IPS DF 6.9 (cell line): ENCODE data around the gene SORT1.
A peak's percentile ranks its signal among the peaks of the same experiment; 100 is the strongest.

Experiments
- DNase-seq: peaks from one replicate; pipeline ENCODE4 v3.0.0-alpha.2; 2013; ENCODE audit warnings: low read depth, low spot score
- H3K27ac ChIP-seq: one replicate; pipeline ENCODE4 v1.5.1; 2013; ENCODE audit warnings: low read length, control low read depth
- H3K27me3 ChIP-seq: 2 replicates; pipeline ENCODE4 v1.6.1; 2013; ENCODE audit warnings: mild to moderate bottlenecking, low read length; ENCODE audit not compliant: control insufficient read depth, insufficient read depth
- H3K36me3 ChIP-seq: 2 replicates; pipeline ENCODE4 v1.6.1; 2013; ENCODE audit warnings: low read length; ENCODE audit not compliant: control insufficient read depth, insufficient read depth
- H3K4me1 ChIP-seq: 2 replicates; pipeline ENCODE4 v1.6.1; 2013; ENCODE audit warnings: low read length; ENCODE audit not compliant: control insufficient read depth, insufficient read depth
- H3K4me3 ChIP-seq: 2 replicates; pipeline ENCODE4 v1.5.1; 2013; ENCODE audit warnings: mild to moderate bottlenecking, low read length
- H3K9me3 ChIP-seq: 2 replicates; pipeline ENCODE4 v1.6.1; 2013; ENCODE audit warnings: low read length, inconsistent platforms; ENCODE audit not compliant: control insufficient read depth, insufficient read depth
- WGBS: extraction: QIAGEN DNeasy Blood & Tissue Kit; methylation state at CpG from one replicate; pipeline ENCODE4 v1.1.7; 2013; ENCODE audit warnings: mixed read lengths, missing lambda C conversion rate; ENCODE audit not compliant: insufficient read length, insufficient coverage; 5-methylcytosine and 5-hydroxymethylcytosine counted together

SORT1 gene

DNA sequence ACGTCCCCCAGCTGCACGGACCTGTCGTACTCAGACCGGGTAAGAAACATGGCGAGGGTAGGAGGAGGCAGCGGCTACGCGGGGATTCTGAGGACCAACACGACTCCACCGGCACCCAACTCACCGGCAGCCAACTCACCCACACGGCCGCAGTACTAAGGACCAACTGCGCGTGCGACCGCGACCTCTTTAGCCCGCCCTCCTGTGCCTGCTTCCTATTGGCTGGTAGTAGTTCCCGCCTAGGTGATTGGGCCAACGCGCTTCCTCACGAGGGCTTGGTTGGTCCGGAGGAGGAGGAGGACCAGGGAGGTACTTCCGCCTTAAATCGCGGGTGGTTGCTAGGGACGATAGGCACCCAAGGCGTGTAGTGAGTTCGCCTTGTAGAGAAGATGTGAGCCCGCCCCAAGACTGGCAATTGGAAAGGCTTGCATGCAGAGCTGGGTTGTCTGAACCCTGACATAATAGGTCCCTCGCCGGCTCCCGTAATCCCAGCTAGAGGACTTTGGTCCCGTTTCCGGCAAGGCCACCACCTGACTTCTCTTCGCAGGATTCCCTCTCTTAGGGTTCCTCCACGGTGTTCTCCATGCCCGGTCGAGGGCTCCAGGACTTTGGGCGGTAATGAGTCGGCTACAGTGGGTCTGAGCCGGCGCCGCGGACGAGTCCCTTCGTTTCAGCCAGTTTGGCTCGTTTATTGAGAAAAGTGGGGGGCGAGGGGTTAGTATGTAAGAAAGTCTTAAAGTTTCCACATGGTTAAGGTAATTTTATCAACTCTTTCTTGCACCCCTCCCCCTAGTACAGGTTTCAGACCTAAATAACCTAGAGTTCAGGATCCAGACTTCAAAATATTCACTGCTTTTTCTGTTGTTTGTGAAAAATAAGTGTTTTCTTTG is 28.8 kb upstream of the SORT1 start, which contains the start of gene PSMA5:
Gene PSMA5, minus strand, starts transcription at position 168 of the 890 bp plus-strand sequence. Its CDS starts 118 bp downstream, at position 50.
- Histone ChIP-seq H3K27me3 (no peaks in the 10 kb centered on the region), H3K4me3 (peak within 1 kb of the TSS; percentile 99), H3K4me1 (no peaks in the 10 kb centered on the region), H3K27ac (no peak within 1 kb of the TSS), H3K36me3 (no peaks in the 10 kb centered on the region), H3K9me3 (no peaks in the 10 kb centered on the region)
- peak; percentile 96 for DNase-seq
- no CpG with 5 or more reads among the region's 50 CpGs for WGBS

DNA sequence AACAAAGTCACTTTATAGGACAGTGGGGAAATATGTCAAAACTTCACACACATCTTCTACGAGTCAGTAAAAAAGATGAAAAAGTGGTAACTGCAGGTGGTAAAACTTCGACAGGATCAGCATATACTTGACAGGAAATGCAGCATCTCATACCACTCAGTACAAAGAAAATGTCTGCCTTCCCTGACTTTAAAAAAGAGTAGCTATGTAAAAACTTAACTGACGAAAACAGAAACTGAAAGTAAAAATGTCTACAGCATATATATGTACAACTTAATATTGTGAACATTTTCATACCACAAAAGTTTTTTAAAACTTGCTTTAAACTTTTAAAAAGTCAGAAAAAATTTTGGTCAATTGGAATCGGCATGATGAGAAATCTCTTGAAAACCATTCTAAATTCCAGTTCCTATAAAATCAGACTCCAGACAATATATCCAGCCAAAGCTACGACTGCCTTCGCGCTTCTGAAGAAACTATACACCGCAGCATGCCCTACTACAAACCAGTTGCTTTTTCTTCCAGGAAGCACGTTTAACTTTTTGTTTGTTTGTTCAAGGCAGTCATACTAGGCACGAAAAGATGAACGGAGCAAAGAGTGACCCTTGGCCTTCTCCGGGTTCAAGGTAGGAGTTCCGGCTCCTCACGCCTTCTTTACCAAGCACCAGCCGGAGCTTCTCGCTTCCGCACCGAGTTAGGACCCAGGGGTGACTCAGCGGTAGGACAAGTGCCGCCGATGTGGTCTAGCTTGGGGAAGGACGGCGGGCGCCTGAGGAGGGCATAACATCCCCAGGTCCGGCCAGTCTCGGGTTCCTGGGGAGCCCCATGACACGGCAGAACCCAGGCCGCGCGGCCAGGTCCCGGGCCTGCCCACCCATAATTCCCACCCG is 27.9 kb upstream of the SORT1 start:
- Histone ChIP-seq H3K9me3 (no peaks in the 10 kb centered on the region), H3K4me1 (no peaks in the 10 kb centered on the region), H3K36me3 (no peaks in the 10 kb centered on the region), H3K27me3 (no peaks in the 10 kb centered on the region), H3K4me3 (peak overlapping the region; percentile 99), H3K27ac (no peak overlapping the region)
- WGBS = no CpG with 5 or more reads among the region's 32 CpGs
- no peak for DNase-seq

DNA sequence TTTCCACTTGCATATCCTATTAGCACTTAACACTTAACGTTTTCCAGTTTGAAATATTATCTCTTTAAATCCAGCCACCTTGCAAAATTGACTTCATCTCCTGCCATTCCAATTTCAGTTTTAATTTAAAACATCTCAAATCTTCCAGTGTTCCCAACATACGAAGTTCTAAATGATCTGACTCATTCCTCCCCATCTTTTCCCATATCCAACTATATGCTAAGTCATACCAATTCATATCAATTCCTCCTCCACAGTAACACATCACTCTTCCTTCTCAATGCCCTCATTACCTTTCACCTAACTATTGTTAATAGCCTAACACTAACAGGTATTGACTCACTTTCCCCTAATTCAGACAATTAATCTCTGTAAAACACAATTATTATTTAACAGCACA is 25.8 kb upstream of the SORT1 start:
- DNase-seq = no peak
- Histone ChIP-seq H3K36me3 (no peaks in the 10 kb centered on the region), H3K27ac (no peak overlapping the region), H3K27me3 (no peaks in the 10 kb centered on the region), H3K9me3 (no peaks in the 10 kb centered on the region), H3K4me1 (no peaks in the 10 kb centered on the region), H3K4me3 (no peak overlapping the region)
- 100% methylated on average over 1 of the region's 2 CpGs for WGBS

DNA sequence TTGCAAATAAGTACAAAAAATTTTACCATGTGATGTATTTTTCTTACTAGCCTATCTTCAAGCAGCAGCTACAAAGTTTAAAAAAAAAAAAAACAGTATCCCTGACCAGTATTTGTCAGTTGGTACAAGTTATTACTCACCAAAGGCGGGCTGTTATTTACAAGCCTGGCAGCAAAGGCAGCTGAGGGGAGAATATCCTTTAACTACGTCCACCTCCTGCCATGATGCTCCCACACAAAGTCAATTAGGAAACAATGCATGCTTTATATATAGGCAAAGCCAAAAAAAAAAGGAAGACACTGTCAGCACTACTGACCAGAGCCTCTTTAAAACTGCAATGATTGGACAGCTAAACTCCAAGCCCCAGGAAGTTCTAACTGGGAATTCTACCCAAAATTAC is 14.8 kb upstream of the SORT1 start:
- Histone ChIP-seq H3K36me3 (peaks cover 15% of the 10 kb centered on the region; the same call in 1 of the 2 replicates), H3K4me1 (no peaks in the 10 kb centered on the region), H3K4me3 (no peak overlapping the region), H3K9me3 (no peaks in the 10 kb centered on the region), H3K27me3 (no peaks in the 10 kb centered on the region), H3K27ac (no peak overlapping the region)
- no peak for DNase-seq
- no CpG with 5 or more reads among the region's 2 CpGs for WGBS

DNA sequence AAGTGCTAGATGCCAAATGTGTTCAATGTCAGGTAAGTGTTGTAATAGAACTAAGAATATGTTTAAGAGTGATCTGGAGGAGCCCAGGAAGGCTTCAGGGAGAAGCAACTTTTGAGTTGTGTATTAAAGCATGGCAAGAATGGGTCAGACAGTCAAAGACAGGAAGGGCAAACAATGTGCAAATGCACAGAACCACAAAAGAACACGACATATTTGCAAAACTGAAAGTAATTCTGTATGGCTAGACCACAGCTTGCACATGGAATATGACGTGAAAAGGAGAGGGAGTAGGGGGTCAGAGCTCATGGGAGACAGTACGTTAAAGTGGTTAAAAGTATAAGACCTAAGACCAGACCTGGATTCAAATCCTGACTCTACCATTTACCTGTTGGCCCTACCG is 7.1 kb upstream of the SORT1 start:
- DNase-seq = no peak
- no peak overlapping the region for H3K27ac ChIP-seq
- H3K27me3 ChIP-seq = no peaks in the 10 kb centered on the region
- H3K4me1 ChIP-seq = no peaks in the 10 kb centered on the region
- no peaks in the 10 kb centered on the region for H3K9me3 ChIP-seq
- no peak overlapping the region for H3K4me3 ChIP-seq
- H3K36me3 ChIP-seq = peaks cover 4% of the 10 kb centered on the region; the same call in 1 of the 2 replicates
- no CpG with 5 or more reads among the region's 4 CpGs for WGBS

DNA sequence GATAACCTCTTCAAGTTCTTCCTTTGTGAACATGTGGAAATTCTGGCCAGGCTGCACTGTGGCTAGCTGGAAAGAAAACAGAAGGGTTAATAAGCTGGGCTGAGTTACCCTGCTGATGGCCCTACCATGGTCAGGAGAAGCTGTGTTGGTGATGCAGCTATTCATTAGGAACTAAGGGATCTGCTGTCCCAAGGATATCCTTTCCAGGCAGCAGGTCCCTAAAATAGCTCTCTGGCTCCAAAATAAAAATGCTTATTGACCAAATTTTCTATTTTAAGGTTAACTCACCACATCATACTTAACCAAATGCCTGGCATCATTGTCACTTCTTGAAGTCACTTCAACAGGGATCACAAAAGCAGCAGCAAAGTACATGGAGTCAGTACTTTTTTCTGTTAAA is 4.3 kb upstream of the SORT1 start:
- Histone ChIP-seq H3K36me3 (no peaks in the 10 kb centered on the region; the same call in 1 of the 2 replicates), H3K4me3 (no peak overlapping the region), H3K27me3 (no peaks in the 10 kb centered on the region)

DNA sequence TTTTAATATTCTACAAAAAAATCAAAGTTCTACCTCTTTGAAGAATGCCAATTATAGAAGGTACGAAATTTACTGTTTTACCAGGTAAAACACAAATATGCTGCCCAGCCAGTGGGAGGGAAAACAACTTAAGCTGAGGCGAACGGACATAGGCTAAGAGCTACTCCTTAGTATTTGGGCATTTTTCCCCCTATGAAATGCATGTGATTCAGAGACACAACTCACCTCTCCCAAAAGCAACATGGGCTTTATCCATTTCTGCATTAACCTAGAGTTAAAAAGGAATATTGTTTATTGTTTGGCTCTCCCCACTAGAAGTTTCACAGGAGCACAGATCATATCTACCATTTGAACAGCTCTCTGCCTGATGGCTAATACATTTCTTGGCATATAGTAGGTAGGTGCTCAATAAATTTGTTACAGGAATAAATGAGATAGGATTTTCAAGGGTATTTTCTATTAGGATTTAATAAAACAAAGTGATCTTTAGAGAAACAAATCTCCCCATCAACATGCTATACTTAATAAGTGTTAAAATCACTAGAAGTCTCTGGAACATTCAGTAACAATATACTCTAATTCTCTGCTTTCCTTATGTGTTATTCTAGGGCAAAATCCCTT is 2.4 kb upstream of the SORT1 start:
- 0 out of 2 replicates have a peak, but pooled peaks cover 1% of the 10 kb centered on the region for H3K4me1 ChIP-seq
- H3K9me3 ChIP-seq = no peaks in the 10 kb centered on the region
- no peak overlapping the region for H3K27ac ChIP-seq
- WGBS = no CpG with 5 or more reads among the region's 3 CpGs
- H3K36me3 ChIP-seq = no peaks in the 10 kb centered on the region; the same call in 1 of the 2 replicates
- no peaks in the 10 kb centered on the region for H3K27me3 ChIP-seq
- no peak overlapping the region for H3K4me3 ChIP-seq
- DNase-seq = no peak

More for the DNA sequence above, 4.3 kb upstream of the SORT1 start:
- Histone ChIP-seq H3K9me3 (no peaks in the 10 kb centered on the region), H3K4me1 (0 out of 2 replicates have a peak, but pooled peaks cover 1% of the 10 kb centered on the region), H3K27ac (no peak overlapping the region)
- DNase-seq = no peak

DNA sequence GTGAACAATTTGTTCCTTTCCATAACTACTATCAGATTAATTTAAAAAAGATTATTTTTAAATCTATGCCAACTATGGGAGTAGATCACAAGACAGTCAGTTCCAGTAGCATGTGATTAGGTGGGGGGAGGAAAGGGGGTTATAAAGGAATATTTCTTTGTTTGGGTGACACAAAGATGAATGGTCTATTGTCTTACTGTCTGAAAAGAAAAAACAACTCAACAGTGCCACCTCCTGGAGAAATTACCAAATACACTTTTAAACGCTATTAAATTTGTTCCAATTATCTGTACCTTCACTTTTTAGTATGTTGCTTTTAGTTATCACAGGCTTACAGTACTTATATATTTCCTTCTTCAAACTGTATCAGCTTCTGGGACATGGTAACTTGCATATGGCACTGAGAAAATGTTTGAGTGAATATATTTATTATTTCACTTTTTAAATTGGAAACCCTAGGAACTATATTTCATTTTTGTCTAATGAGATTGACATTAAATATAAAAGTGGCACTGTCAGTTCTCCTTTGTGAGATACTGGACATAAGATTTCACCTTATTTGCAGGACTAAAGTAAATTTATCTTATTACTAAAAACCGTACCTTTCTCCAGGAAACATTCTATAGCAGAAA is 1.7 kb upstream of the SORT1 start:
- no peak for DNase-seq
- Histone ChIP-seq H3K27me3 (no peaks in the 10 kb centered on the region), H3K9me3 (no peaks in the 10 kb centered on the region), H3K36me3 (no peaks in the 10 kb centered on the region; the same call in 1 of the 2 replicates), H3K27ac (no peak overlapping the region), H3K4me3 (no peak overlapping the region), H3K4me1 (0 out of 2 replicates have a peak, but pooled peaks cover 1% of the 10 kb centered on the region)
- WGBS = no CpG with 5 or more reads among the region's 2 CpGs

DNA sequence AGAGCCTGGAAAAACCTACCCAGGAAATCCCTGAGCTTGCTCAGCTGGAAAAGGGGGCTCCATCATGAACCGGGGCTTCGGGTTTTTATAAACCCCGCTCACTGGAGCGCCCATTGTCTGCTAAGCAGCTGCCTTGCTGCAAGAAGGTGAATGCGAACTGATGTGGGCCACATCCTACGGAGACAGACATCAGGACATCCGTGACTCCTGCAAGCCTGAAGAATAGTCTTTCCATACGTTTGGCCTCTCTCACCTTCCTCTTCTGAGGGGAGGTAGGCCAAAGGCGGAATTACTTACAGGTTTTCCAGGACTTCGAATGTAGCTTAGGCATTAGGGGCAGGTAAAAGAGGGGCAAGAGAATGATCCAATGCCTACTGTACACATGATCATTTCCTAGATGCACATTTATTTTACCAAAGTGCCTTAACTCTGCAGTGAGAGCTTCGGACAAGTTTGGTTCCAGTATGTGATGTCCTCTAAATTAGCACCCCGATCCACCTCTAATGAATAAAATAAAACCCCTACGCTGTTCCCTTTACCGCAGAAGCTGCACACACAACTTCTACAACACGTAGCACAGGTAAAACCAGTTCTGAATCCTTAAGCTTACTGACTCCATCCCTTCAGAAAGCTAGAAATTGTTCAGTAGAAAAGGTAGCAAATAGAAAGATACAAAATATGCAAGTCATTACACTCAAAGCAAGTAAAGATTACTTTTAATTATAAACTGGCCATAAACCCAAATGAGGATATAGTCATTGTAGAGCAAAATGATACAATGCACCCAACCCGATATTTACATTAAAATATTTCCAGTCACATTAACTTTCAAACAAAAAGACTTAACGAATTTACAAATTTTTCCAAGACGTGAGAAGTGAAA is 866 bp upstream of the SORT1 start:
- no peaks in the 10 kb centered on the region for H3K9me3 ChIP-seq
- 100% methylated on average over 2 of the region's 18 CpGs for WGBS
- H3K4me1 ChIP-seq = 0 out of 2 replicates have a peak, but pooled peaks cover 1% of the 10 kb centered on the region
- H3K4me3 ChIP-seq = peak overlapping the region; percentile 23; the same call in 1 of the 2 replicates
- H3K27ac ChIP-seq = no peak overlapping the region
- DNase-seq = no peak
- H3K27me3 ChIP-seq = no peaks in the 10 kb centered on the region
- H3K36me3 ChIP-seq = no peaks in the 10 kb centered on the region; the same call in 1 of the 2 replicates
